ENCODE results near the gene SFI1.
"Not testable (repeated sequence)": the region's sequence is repeated elsewhere in the genome, so short reads cannot be mapped to it uniquely, and the experiment has no call there.

SFI1 gene

DNA sequence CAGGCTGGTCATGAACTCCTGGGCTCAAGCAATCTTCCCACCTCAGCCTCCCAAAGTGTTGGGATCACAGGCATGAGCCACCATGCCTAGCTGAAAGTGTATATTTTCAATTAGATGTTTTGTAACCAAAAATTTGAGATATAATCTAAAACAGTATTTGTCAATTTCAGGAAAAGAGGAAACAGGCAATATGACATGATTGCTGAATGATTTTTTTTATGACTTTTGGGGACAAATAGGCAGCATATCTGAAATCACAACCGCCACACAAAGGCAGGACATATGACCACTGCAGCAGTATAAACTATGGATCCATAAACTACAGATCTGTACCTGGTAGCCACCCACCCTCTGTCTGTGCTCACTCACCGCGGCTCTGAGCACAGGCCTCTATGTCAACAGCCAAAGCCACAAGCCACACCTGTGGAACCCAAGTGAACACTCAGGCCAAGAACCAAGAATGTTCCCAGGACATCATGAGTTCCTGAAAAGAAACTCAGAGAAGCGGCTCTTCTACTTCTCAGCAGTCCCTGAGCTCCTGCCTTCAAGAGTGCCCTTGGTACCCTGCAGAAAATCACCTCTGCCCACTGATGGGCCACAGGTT, 143.2 kb downstream of the SFI1 start:
- FAIRE-seq = no peak

DNA sequence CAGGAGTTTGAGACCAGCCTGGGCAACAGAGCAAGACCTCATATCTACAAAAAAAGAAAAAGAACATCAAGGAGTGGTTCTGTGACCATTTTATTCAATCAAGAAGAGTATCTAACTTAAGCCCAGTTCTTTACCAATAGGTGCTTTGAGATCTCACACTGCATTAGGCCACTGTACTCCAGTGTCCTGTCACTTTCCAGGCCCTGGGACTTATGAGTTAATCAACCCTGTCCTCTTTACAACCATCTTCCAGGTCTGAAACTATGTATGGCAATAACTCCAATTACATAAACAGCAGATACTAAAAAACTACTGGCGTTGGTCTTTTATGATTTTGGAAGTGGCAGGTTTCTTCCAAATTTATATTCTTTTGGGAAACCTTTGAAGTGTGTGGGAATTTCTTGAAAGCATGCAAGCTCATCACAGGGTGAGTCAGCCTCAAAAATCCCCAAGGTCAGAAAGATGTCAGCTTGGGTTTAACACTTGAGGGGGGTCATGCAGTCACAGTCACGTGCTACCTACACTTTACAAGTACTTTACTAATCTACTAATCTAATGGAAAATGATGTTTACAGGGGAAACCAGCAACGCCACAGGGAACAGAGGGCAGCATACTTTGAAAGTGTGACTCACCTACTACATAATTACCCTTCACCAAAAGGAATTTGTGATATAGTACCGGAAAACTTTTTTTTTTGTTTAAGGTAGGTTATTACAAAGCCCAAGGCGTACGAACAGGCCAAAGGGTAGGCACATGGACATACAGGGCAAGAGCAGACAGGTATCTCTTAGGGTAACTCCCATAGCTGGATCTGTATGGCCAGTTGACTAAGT, 150.1 kb downstream of the SFI1 start:
- FAIRE-seq = no peak

DNA sequence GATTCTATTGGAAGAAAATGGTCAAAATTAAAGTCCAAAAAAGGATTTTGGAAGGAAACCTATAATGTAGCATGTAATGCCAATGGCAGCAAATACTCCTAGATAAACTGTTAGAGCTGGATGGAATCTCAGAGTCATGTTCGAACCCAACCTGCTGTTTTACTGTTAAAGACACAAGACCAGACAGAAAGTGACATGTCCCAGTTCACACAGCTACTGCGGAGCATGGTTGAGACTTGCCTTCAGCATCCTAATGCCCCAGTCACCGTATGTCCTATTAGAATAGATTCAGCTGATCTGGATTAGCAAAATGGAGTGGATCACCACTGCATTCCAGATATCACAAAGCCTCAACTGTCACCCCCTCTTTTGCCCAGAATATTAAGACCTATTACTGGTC, 150.7 kb downstream of the SFI1 start:
- FAIRE-seq = no peak

DNA sequence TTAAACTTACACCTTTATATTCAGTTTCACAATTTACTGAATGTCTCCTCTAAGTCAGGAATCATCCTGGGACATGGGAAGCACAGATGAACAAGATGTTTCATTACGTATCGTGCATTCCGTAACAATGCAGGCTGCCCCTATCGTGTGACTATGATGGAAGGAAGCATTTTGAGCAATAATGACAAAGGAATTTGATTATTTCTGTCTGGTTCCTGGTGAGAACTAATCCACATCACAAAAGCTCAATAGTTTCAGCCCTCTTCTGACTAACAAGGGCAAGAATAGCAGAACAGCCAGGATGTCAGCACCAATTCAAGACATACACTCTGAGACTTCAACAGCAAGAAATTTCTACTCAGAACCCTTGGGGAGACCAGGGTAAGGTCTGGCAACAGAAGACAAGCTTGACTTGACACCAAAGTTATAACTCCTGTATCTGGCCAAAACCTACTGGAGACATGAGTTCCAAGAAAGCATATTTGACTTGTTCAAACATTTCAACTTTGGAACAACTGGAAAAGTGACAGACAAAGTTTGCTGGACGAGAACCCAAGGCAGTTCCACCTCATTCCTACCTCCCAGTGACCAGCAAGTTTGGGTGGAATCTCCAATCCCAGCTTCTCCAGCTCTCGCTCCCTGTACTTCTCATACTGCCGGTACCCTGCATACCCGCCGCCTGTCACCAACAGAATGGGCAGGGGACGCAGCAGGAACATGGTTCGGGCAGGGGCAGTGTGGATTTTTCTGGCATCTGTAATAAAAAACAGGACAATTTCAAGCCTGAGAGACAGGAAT, 151.4 kb downstream of the SFI1 start:
- no peak for FAIRE-seq

DNA sequence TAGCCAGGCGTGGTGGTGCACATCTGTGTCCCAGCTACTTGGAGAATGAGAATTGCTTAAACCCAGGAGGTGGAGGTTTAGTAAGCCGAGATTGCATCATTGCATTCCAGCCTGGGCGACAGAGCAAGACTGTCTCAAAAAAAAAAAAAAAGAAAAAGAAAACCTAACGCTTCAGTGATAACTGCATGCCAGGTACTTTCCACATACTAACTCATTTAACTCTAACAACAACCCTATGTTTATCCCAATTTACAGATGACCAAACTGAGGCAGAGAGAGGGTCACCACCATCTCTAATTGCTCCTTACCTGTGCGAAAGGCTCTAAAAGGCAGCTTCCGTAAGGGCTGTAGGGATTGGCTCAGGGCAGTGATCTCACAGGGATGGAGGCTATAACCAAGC, 154.1 kb downstream of the SFI1 start:
- no peak for FAIRE-seq

DNA sequence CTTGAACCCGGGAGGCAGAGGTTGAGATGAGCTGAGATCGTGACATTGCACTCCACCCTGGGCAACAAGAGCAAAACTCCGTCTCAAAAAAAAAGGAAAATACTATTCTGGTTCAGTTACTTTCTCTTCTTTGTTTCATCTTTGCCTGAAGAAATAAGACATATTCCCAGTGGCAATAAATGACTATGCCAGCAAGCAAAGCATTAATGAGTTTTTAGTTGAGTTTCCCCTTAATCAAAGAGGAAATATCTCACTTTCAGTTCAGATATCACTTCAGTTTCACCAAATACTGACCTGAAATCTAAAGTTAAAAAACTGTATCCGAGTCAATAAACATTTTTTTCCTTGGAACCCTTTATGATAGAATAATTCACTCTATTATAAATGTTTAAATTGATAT, 155.3 kb downstream of the SFI1 start:
- no peak for FAIRE-seq

DNA sequence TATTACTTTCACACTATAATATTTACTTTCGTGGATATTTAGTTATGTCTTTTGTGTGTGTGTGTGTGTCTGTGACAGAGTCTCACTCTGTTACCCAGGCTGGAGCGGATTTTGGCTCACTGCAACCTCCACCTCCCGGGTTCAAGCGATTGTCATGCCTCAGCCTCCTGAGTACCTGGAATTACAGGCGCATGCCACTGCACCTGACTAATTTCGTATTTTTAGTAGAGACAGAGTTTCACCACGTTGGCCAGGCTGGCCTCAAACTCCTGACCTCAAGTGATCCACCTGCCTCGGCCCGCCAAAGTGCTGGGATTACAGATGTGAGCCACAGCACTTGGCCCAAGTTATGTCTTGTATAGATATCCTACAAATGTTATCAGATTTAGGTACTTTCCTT, 155.8 kb downstream of the SFI1 start:
- FAIRE-seq = no peak

DNA sequence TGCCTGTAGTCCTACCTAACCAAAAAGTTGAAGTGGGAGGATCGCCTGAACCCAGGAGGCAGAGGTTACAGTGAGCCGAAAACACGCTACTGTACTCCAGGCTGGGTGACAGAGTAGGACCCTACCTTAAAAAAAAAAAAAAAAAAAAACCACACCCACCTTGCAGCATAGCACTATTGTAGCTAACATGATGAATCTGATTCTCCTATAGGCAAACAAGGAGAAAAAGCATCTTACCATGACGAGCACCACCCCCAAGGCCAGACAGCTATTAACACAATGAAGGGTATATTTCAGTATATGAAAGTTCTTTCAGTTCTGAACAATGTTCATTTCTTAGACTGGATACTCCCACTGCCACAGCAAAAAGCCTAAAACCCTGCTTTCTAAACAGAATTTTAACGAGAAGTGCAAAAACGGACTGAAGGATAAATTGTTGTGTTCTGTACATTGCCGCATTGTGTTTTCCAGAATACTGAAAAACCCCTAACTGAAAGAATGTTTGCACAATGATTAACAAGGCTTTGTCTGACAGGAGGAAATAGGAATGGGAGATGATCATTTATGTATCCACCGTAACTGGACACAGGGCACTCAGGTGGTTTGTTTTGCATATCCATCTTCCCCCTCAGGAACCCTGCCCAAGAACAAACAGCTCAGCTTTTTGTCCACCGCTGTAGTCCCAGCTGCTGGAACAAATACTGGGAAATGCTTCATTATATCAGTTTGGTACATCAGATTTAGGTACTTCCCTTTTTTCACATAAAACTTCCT, 156.8 kb downstream of the SFI1 start:
- no peak for FAIRE-seq

DNA sequence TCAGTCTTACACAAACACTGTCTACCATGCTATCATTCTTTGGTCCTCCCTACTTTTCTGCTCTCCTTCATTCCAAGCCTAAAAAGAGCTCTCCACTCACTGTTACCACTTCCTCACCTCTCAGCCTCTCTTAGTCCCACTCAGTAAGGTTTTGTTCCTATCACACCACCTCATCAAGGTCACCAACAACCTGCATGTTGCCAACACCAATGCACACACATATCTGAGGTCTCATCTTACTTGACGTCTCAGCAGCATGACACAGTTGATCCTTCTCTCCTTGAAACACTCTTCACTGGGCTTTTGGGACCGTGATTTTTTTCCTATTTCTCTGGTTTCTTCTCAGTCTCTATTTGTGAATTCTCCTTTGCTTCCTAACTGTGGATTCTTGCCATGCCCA, 157.6 kb downstream of the SFI1 start:
- no peak for FAIRE-seq

DNA sequence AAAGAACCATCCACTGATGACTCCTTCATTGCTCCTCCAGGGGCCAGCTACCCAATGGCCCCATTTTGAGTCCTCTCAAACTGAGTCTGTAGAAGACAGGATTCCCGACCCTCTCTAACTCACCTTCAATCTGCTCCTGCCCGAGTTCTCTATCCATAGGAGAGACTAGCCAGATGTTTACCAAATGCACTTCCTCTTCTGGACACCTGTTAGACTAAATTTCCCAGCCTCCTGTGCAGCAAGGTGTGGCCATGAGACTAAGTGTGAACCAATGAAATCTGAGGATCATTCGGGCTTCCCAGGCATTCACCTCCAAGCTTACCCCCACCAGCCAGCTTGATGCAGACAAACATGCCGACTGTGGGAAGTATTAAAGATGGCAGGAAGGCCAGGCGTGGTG, 158.1 kb downstream of the SFI1 start:
- FAIRE-seq = no peak

DNA sequence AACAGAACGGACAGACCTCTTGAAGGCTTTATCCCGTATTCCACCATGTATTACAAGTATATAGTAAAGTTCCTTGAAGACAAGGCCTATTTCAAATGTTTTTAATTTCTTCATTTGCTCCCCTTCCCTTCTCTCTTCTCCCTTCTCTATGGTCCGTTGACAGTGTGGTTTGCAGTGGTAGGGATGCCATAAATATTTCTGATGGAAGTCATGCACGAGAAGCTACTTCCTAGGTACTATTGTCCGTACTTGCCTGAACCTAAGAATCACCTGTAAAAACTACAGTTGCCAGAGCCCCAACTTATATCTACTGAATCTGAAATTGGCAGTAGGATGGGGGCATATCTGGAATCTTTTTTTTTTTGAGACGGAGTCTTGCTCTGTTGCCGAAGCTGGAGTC, 162.9 kb downstream of the SFI1 start:
- FAIRE-seq = no peak

DNA sequence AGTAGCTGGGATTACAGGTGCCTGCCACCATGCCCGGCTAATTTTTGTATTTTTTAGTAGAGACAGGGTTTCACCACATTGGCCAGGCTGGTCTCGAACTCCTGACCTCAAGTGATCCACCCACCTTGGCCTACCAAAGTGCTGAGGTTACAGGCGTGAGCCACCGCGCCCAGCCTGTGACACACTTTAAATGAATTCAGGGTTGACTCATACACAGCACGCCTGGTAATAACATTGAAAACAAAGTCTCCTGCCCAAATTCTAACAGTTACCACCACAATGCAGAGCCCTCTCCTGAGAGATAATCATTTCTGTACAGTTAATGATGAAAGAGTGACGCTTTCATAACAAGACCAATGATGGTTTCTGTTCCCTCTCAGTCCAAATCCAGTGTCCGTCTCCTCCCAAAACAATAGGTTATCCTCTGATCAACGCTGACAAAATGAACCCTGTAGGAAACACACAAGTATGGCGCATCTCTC, 164.6 kb downstream of the SFI1 start:
- FAIRE-seq = not testable (repeated sequence)

DNA sequence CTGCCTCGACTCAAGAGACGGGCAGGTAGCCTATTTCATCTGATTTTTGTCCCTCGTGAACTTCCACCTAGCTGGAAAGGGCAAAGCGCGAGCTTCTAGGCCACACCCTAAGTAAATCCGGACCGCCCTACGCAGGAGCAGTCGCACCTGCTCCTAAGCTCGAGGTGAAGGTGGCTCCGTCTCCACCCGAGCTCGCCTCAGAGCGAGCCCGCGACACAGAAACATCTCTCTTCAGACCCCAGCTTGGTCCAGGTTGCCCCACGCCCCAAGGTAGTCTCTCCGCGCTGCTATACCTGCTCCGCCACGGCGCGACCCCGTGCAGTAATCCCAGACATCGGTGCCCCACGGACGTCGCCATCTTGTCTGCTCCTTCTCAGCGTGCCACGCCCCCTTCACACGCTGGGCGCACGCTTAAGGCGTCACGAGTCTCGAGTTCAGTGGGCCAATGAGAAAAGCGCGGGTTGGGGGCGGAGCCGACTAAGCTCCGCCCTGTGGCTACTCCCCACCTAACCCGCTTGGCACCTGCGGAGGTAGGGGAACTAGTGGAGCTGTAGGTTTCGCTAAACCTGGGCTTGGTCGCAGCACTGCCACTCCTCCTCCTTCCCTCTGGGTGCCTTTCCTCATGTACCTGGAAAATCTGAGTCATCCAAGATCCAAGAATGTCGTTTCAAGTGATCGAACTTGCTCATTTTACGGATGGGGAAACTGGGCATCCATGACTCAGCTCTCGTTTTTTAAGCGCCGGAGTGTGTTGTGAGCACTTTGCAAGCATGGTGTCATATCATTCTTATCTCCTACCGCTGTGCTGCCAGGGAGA, 165.7 kb downstream of the SFI1 start, which contains the start of gene PISD:
Gene PISD, minus strand, starts transcription at position 365 of the 817 bp plus-strand sequence. Its CDS starts 7 bp downstream, at position 358.
- FAIRE-seq = peak; percentile 84

DNA sequence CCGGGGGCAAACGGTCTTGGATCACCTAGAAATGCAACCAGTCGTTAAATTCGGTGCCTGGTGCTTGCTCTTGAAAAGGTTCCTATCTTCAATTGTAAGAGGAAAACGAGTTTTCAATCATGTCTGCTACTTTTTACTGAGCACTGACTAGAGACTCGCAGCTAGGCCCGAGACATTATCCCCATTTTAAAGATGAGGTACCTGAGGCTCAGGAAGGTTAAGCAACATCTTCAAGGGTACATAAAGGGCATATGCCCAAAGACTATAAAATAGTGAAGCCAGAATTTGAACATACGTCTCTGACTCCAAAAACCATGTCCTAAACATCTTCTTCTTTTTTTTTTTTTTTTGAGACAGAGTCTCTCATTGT, 166.3 kb downstream of the SFI1 start:
- no peak for FAIRE-seq

Data from islet of Langerhans (tissue), 1 donor.